Aorta (tissue), 5 donors: ENCODE data around the gene GALNT11. TPM values are rescaled to one million over a fixed set of nuclear protein-coding genes. Genes with fewer than 3 reads are reported as not detected.

ENCODE experiments used
- ATAC-seq: fragments of 200-7000 bp; cut with Tn5 transposase; one replicate; pipeline ENCODE4 v1.9.1; 2022; ENCODE audit warnings: moderate library complexity; ENCODE audit not compliant: low FRiP score
- DNase-seq, 2 donors: peaks; one replicate each; pipeline ENCODE4 v3.0.0-alpha.2; 2020
- H3K27ac ChIP-seq, 2 donors: one replicate each; pipeline ENCODE4 v1.5.1; 2013; ENCODE audit warnings: low read length in 2 of 2, mild to moderate bottlenecking in 2 of 2, moderate library complexity in 2 of 2, control low read depth in 1 of 2, inconsistent platforms in 1 of 2, low read depth in 1 of 2
- H3K27me3 ChIP-seq, 2 donors: one replicate each; pipeline ENCODE4 v1.6.1; 2013; ENCODE audit warnings: control low read depth in 1 of 2, low read length in 1 of 2, mild to moderate bottlenecking in 1 of 2, moderate library complexity in 1 of 2; ENCODE audit not compliant: insufficient read depth in 2 of 2, control insufficient read depth in 1 of 2
- H3K36me3 ChIP-seq, 2 donors: one replicate each; pipeline ENCODE4 v1.6.1; 2013; ENCODE audit warnings: control low read depth in 1 of 2, low read length in 1 of 2, mild to moderate bottlenecking in 1 of 2; ENCODE audit not compliant: insufficient read depth in 2 of 2, control insufficient read depth in 1 of 2
- H3K4me1 ChIP-seq, 2 donors: one replicate each; pipeline ENCODE4 v1.6.1; 2013; ENCODE audit warnings: low read length in 2 of 2, control low read depth in 1 of 2, mild to moderate bottlenecking in 1 of 2, moderate library complexity in 1 of 2; ENCODE audit not compliant: insufficient read depth in 2 of 2, control insufficient read depth in 1 of 2
- H3K4me3 ChIP-seq, 2 donors: one replicate each; pipeline ENCODE4 v1.5.1; 2013; ENCODE audit warnings: low read length in 2 of 2, control low read depth in 1 of 2, mild to moderate bottlenecking in 1 of 2
- H3K9me3 ChIP-seq: one replicate; pipeline ENCODE4 v1.6.1; 2013; ENCODE audit warnings: mild to moderate bottlenecking, low read length; ENCODE audit not compliant: control insufficient read depth
- WGBS, 2 donors: extraction: QIAGEN DNeasy Blood & Tissue Kit; methylation state at CpG; one replicate each; pipeline ENCODE4 v1.1.7; 2013; 5-methylcytosine and 5-hydroxymethylcytosine counted together
- intact Hi-C, 2 donors: fragments of 100-400 bp; cut with DNase I; formaldehyde crosslinking; loops; one replicate each; pipeline versions ENCODE4 v1.14.2 to v1.15.0; 2022
- polyA plus RNA-seq, 2 donors: library from polyadenylated mRNA; stranded (reverse); fragments of 200-250 nt; gene quantifications; one replicate each; pipeline ENCODE4 v1.2.3, GENCODE V29; 2013
- total RNA-seq, 2 donors: library from RNA; stranded (reverse); fragmentation: NEBNext Ultra II Directional; extraction: Animal tissue kit (Norgen Biotek cat#: 25700); gene quantifications; one replicate each; pipeline ENCODE4 v1.2.1, GENCODE V29; 2021
- donor health status: healthy with polysubstance abuse.
- donor health status: Bipolar disorder and iron deficiency.
- donor health status: DM: no; HTN: no; CAD: no.
- donor health status: DM: no; HTN: no; CAD: no.
- donor health status: DM: yes; HTN: yes; CAD: no.

GALNT11 gene
- total and polyA plus RNA-seq, 4 donors = 20.5 to 45.8 (median 24.6) TPM

- Histone ChIP-seq H3K4me3 (no peak overlapping the region), H3K27me3 (no peaks in the 10 kb centered on the region), H3K4me1 (no peaks in the 10 kb centered on the region), H3K36me3 (peaks cover 4 to 12% of the 10 kb centered on the region in 2 donors), H3K27ac (no peak overlapping the region), H3K9me3 (peaks cover 1% of the 10 kb centered on the region)
- DNase-seq = no peak
- intact Hi-C loops = loop anchor here in 1 of 2 donors (10.0 kb wide), 1 partner anchor 58 kb away; no protein-coding TSS in a partner anchor
- WGBS, 2 donors = 91 to 92% methylated on average over 7 of the region's 7 CpGs
- ATAC-seq = no peak
These were observed 101.3 kb downstream of the GALNT11 start for GRCh38 chr7:152126741-152127140.

- DNase-seq = no peak
- intact Hi-C loops = loop anchor here in 1 of 2 donors (10.0 kb wide), 1 partner anchor 58 kb away; no protein-coding TSS in a partner anchor
- Histone ChIP-seq H3K27me3 (no peaks in the 10 kb centered on the region), H3K27ac (no peak overlapping the region), H3K36me3 (peaks cover 4 to 14% of the 10 kb centered on the region in 2 donors), H3K4me3 (no peak overlapping the region), H3K4me1 (no peaks in the 10 kb centered on the region), H3K9me3 (peaks cover 1% of the 10 kb centered on the region)
- no peak for ATAC-seq
- 87 to 93% methylated on average over 19 of the region's 19 CpGs for WGBS, 2 donors
These were observed 101.8 kb downstream of the GALNT11 start for GRCh38 chr7:152127229-152127628.

GRCh38 chr7:152128252-152128651, 102.8 kb downstream of the GALNT11 start:
- ATAC-seq (no peak), DNase-seq (no peak)
- H3K27me3 ChIP-seq = no peaks in the 10 kb centered on the region
- peaks cover 1% of the 10 kb centered on the region for H3K9me3 ChIP-seq
- H3K4me1 ChIP-seq = no peaks in the 10 kb centered on the region
- WGBS, 2 donors = 97 to 98% methylated on average over 20 of the region's 20 CpGs
- intact Hi-C loops = loop anchor here in 1 of 2 donors (10.0 kb wide), 1 partner anchor 57 kb away; no protein-coding TSS in a partner anchor
- peaks cover 4 to 14% of the 10 kb centered on the region in 2 donors for H3K36me3 ChIP-seq
- no peak overlapping the region for H3K27ac ChIP-seq
- no peak overlapping the region for H3K4me3 ChIP-seq

GRCh38 chr7:152128741-152129461, 103.4 kb downstream of the GALNT11 start:
- no peaks in the 10 kb centered on the region for H3K4me1 ChIP-seq
- H3K27me3 ChIP-seq = no peaks in the 10 kb centered on the region
- WGBS, 2 donors = 97 to 98% methylated on average over 60 of the region's 60 CpGs
- H3K36me3 ChIP-seq = peaks cover 4 to 12% of the 10 kb centered on the region in 2 donors
- no peak overlapping the region for H3K4me3 ChIP-seq
- peaks cover 1% of the 10 kb centered on the region for H3K9me3 ChIP-seq
- no peak for DNase-seq
- intact Hi-C loops = loop anchor here in 1 of 2 donors (10.0 kb wide), 1 partner anchor 56 kb away; no protein-coding TSS in a partner anchor
- H3K27ac ChIP-seq = no peak overlapping the region
- no peak for ATAC-seq

GRCh38 chr7:152129682-152130081, 104.2 kb downstream of the GALNT11 start:
- Histone ChIP-seq H3K4me1 (no peaks in the 10 kb centered on the region), H3K27ac (no peak overlapping the region), H3K9me3 (no peaks in the 10 kb centered on the region), H3K27me3 (no peaks in the 10 kb centered on the region), H3K4me3 (no peak overlapping the region), H3K36me3 (peaks cover 0 to 10% of the 10 kb centered on the region in 2 donors)
- DNase-seq (no peak), ATAC-seq (no peak)
- intact Hi-C loops = loop anchor here in 1 of 2 donors (10.0 kb wide), 1 partner anchor 55 kb away; no protein-coding TSS in a partner anchor
- WGBS, 2 donors = 94% methylated on average over 7 of the region's 7 CpGs

GRCh38 chr7:152130658-152131590, 105.5 kb downstream of the GALNT11 start:
- WGBS, 2 donors = 95 to 96% methylated on average over 37 of the region's 37 CpGs
- DNase-seq (no peak), ATAC-seq (no peak)
- H3K9me3 ChIP-seq = no peaks in the 10 kb centered on the region
- no peaks in the 10 kb centered on the region for H3K4me1 ChIP-seq
- H3K27me3 ChIP-seq = no peaks in the 10 kb centered on the region
- no peak overlapping the region for H3K4me3 ChIP-seq
- peaks cover 0 to 10% of the 10 kb centered on the region in 2 donors for H3K36me3 ChIP-seq
- H3K27ac ChIP-seq = no peak overlapping the region
- intact Hi-C loops = no loop called here

GRCh38 chr7:152131981-152132494, 106.6 kb downstream of the GALNT11 start:
- Histone ChIP-seq H3K4me3 (no peak overlapping the region), H3K9me3 (no peaks in the 10 kb centered on the region), H3K36me3 (peaks cover 0 to 6% of the 10 kb centered on the region in 2 donors), H3K27ac (no peak overlapping the region), H3K4me1 (no peaks in the 10 kb centered on the region), H3K27me3 (no peaks in the 10 kb centered on the region)
- ATAC-seq (no peak), DNase-seq (no peak)
- intact Hi-C loops = no loop called here
- WGBS, 2 donors = 93 to 94% methylated on average over 12 of the region's 12 CpGs

GRCh38 chr7:152132812-152133211, 107.3 kb downstream of the GALNT11 start:
- no peak for DNase-seq
- intact Hi-C loops = no loop called here
- 86 to 91% methylated on average over 5 of the region's 5 CpGs for WGBS, 2 donors

More at GRCh38 chr7:152132812-152133211, 107.3 kb downstream of the GALNT11 start:
- H3K4me3 ChIP-seq = no peak overlapping the region
- no peaks in the 10 kb centered on the region for H3K4me1 ChIP-seq
- peaks cover 0 to 6% of the 10 kb centered on the region in 2 donors for H3K36me3 ChIP-seq
- no peak for ATAC-seq
- H3K9me3 ChIP-seq = no peaks in the 10 kb centered on the region
- H3K27me3 ChIP-seq = no peaks in the 10 kb centered on the region
- no peak overlapping the region for H3K27ac ChIP-seq
